OCI-M1 (cell line): Measurements from ENCODE around the gene ZNF628.
A peak's percentile ranks its signal among the peaks of the same experiment; 100 is the strongest.

ENCODE experiments used
- DNase-seq: peaks from one replicate; lab custom pipeline; 2025; lab: John Stamatoyannopoulos, UW

ZNF628 gene

DNA sequence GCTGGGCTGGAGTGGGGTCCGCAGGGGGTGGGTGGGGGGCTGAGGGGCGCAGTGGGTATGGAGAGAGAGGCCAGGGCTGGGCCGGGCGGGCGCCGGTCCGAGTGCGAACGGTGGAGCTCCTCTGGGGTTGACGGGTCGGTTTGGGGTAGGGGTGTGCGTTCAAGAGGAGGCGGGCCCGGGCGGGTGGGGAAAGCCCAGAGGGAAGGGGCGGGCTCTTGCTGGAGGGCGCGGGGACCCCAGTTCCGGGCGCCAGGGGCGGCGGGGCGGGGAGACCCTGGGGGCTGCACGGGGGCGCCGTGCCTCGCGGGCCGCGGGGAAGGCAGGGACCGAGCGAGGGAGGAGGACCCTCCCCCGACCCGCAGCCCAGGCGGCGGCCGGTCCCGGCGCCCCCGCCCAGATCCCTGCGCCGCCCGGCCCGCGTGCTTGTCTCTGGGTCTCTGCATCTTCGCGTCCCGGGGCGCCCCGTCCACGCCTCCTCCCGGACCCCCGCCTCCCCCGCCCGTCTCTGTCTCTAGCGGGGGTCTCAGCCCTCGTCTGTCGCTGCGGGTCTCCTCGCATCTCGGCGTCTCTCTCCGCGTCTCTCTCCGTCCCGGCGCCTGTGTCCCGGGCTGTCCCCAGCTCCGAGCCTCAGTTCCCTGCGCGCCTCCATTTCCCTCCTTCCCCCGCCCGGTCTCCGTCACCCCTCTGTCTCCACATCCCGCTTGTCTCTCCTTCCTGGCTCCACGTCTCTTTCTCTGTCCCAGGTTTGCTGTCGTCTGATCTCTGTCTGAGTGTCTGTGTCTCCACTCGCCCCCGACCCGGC lies 25.1 kb upstream of the ZNF628 start:
- no peak for DNase-seq

DNA sequence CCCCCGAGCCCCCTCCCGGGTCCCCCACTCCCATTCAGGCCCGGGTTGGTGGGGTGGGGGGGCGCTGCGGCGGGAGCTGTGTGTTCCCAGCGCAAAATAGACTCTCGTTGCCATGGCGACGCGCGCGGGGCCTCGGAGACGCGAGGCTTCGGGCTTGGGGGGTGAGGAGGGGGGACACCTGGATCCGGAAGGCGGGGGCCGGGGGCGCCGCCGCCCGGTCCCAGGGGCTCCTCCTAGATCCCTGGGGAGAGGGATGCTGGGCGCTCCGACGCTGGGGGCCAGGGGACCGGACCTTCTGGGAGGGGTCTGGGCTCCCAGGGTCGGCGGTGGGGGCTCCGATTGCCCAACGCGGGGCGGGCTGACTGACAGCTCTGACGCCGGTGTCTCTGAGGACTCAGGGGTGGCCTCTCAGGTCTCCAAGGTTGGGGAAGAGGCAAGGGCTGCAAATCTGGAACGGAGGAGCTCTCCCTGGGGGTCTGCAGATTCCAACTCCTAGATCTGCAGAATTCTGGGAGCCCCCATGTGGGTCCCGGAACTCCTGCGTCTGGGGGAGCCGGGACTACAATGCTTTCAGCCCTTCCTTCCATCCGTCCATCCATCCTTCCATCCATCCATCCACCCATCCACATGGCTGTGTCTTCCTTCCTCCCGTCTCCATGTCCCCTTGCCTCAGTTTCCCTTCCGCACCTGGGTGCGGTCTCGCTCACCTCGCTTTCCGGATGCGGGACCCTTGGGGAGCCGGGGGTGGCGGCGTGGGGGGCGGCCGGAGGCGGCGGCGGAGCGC lies 24.3 kb upstream of the ZNF628 start:
- DNase-seq, result no peak

DNA sequence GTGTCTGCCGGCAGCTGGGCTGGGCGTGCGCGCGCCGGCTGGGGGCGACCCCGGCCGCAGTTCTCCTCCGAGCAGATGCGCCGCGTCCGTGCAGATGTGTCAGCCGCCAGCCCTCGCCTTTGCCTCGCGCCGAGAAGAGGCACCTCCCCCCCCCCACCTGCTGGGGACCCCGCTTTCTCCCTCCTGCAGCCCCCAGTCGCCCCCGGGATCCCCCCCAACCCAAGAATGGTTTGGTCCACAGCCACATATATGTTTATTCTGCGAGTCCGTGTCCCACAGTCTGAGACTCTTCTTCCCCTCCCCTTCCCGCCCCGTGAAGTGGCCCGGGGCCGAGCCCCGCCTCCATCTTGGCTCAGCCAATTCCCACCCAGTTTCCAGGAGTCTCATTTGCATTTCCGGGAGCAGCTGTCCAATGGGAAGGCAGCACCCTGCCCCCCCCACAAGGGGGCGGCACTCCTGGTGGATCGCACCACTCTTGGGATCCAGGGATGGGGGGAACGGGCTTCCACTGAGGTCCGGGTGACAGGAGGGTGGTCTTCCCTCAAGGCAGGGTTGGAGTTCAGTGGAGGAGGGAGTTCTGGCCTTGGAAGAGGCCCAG lies 23.6 kb upstream of the ZNF628 start:
- DNase-seq, result peak; percentile 93

DNA sequence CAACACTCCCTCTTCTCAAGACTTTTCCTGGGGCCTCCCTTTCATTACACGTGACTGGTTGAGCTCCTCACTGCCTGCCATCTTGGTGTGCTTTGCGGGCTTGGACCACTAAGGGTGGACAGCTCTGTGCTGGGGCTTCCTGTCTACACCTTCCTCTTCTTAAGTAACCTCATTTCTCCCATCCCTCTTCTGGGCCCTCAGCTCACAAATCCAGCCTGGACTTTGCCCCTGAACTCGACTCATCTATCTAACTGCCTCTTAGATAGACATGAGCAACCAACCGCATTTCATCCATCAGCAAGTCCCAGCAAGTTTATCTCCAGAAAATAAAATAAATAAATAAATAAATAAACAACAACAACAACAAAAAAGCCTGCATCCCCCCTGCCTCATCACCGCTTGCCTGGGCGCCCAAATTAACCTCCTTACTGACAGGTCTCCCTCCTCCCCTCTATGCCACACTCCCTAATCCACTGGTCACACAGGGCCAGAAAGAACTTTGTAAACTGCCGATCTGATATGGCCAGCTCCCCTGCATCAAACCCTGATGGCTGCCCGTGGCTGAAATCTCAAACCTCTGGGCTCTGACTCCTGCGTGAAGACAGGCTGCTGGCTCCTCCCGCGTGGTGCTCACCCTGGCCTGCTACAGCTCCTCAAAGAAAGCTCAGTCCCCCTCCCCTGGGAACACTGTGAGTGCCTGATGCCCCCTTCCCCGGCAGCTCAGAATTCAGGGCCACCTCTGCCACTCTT lies 22.7 kb upstream of the ZNF628 start:
- no peak for DNase-seq

DNA sequence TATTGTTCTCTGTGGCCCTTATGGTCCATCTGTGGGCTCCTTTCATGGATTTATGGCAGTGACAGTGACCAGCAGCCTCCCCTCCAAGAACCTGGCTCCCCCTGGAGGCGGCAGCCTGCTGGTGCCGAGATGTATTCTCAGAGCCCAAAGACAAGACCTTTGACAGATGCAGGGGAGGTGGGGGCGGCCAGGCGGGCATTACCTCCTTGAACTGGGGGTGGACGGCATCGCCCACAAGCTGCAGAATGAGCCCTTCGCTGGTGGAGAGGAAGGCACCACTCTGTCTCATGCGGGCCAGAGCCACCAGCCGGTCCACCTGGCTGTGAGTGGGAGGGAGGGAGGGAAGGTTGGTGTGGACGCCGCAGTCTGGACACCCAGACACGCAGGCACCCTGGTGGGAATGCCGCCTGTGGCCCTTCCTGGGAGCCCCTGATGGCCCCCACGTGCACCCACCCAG lies 21.6 kb upstream of the ZNF628 start:
- DNase-seq, result peak; percentile 75

DNA sequence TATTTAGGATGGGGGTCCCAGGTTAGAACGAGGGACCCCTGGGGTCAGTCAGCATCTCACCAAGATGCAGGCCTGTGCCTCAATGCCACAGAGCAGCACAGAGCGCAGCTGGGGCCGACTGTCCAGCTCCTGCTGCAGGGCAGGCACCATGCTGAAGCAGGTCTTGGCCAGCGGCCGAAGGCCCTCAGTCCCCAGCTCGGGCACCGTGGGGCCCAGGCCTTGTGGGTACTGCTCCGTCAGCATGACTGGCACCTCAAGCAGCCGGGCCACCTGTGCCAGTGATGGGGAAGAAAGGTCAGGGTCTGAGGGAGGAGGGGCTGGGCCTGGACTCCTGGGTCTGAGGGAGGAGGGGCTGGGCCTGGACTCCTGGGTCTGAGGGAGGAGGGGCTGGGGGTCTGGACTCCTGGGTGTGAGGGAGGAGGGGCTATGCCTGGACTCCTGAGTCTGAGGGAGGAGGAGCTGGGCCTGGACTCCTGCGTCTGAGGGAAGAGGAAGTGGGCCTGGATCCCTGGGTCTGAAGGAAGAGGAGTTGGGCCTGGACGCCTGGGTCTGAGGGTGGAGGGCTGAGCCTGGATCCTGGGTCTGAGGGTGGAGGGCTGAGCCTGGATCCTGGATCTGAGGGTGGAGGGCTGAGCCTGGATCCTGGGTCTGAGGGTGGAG lies 20.7 kb upstream of the ZNF628 start:
- DNase-seq, result no peak

DNA sequence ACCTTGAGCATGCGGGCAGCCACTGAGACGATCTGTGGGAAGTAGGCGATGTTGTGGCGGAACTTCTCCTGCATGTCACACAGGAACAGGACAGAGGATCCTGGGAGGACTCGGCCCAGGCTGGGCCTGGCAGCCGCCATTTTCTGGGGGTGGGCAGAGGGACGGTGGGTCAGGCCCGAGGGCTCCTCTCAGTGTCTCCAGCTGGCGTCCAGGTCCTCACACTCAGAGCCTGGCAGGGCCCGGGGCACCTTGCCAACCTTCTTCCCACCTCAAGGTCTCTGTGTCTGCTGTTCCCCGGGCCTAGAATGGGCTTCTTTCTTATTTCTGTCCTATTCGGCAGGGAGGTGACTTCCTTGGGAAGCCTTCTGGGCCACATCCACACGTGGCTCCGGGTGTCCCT lies 20.1 kb upstream of the ZNF628 start:
- DNase-seq, result no peak

DNA sequence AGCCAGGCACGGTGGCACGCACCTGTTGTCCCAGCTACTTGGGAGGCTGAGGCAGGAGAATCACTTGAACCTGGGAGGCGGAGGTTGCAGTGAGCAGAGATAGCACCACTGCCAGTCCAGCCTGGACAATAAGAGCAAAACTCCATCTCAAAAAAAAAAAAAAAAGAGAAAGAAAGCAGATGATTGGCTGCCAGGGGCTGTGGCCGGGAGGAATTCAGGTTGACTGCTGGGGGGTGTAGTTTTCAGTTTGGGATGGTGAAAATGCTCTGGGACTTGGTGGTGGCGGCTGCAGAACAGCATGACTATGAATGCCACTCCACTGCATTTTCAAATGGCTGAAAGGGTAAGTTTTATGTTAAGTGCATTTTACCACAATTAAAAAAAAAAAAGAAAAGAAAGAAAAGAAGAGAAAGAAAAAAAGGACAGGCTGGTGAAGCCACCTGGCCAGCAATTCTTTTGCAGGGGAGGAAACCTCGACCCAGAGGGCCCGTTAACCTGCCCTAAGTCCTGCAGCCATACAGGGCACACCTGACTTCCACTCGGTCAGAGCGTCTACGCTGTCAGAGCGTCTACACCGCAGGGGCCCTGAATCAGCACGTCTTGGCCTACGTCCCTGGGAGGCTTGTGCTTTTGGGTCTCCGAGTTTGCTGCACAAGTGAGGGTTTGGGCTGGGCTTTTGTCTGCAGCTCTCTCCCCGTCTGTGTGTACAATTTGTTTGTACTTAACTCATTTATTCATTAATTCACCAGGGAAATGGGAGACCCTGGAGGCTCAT lies 18.5 kb upstream of the ZNF628 start:
- no peak for DNase-seq

DNA sequence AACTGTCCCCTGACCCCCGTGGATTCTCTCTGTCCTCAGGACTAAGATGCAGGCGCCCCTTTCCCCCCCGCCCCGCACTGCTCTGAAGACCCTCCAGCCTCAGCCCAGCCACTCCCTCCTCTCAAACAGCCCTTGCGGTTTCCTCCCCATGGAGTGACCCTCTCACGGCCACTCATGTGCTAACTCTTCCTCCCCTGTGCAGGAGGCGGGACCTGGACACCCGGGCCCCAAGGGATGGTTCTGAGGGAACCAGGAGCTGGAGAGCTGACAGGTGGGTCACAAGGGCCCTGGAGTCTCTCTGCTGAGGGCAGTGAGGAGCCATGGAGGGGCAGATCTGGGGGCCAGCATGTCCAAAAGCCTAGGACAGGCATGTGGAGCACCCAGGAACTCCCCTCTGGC lies 16.9 kb upstream of the ZNF628 start:
- no peak for DNase-seq

DNA sequence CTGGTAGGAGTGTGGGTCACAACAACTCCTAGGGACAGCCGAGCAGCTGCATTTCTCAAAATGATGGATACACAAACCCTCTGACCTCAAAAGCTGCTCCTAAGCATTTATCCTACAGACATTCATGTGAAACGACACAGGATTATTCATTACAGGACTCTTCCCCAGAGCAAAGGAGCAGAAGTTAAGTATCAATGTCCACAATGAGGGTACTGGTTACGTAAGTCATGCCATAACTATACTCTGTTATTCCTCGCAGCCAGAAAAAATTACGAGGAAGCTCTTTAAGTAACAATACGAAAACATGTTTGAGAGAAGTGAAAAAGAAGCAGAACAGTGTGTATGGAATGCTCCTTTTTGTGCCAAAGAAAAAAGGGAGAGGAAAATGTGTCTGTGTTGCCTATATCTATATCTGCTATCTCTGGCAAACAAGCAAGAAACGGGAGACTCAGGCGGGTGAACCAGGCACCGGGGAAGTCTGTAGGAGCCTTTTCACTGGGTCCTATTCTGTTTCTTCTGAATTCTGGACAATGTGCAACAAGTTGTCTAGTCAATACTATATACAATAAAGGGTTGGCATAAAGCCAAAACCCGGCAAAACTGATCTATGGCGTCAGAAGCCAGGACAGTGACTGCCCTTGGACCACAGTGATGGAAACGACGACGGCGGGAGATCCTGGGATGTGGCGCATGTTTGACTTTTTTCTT lies 16.3 kb upstream of the ZNF628 start:
- peak; percentile 34 for DNase-seq

DNA sequence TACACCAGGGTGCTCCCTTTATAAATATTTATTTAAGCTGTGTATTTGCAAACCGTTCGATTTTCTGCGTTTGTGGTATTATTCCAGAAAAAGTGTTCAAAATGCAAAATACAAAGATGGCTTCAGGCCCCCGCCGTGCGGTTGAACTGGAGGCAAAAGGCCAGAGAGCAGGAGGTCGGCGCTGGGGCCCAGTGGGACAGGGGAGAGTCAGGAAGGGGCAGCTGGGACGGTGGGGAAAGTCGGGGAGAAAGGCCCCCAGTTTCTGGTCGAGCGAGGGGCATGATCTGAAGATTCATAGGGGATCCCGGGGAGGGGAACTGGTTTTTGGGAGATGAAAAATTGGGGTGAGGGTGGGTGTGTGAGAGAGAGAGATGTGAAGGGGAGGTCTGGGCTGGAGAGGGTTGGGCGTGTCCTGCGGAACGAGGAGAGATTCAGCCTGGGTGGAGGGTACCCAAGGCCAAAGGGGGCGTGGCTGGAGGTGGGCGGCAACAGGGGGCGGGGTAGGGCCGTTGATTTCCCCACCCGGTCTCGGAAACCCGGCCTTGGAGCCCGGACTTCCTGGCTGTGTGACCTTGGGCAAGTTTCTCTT lies 15.7 kb upstream of the ZNF628 start:
- DNase-seq, result peak; percentile 77

DNA sequence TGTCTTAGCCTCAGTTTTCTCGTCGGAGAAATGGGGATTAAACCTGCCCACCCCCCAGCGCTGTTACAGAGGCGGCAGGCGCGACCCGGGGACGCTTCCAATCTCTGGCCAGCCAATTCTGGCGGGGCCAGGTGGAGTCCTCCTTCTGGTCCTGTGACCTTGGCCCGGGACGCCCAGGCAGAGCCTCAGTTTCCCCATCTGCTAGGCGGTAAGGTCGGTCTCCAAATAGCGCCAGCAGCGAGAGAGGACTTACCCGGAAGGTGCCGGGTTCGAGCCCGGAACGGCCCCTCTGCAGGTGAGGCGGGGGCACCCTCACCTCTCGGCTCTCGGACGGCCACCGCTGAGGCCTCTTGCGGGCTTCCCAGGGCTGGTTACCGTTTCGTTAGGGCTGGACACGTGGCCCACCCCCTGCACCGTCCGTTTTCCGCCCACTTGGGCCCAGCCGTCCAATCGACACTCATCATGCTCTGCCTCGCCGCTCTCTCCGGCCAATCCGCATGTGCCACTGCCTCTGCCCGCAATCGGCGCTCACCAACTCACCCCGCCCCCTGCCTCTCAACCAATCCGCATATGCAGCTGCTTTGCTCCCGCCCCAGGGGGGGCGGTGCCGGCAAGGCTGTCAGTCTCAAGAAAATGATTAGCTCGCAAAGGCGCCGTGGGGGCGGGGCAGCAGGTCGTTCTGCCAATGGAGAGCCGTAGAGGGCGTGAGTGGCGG lies 15.0 kb upstream of the ZNF628 start, which contains the start of gene ISOC2:
Gene ISOC2, minus strand, starts transcription at position 384 of the 715 bp plus-strand sequence. CDS start 5,156 bp downstream, outside the sequence.
- peak; percentile 100 for DNase-seq

DNA sequence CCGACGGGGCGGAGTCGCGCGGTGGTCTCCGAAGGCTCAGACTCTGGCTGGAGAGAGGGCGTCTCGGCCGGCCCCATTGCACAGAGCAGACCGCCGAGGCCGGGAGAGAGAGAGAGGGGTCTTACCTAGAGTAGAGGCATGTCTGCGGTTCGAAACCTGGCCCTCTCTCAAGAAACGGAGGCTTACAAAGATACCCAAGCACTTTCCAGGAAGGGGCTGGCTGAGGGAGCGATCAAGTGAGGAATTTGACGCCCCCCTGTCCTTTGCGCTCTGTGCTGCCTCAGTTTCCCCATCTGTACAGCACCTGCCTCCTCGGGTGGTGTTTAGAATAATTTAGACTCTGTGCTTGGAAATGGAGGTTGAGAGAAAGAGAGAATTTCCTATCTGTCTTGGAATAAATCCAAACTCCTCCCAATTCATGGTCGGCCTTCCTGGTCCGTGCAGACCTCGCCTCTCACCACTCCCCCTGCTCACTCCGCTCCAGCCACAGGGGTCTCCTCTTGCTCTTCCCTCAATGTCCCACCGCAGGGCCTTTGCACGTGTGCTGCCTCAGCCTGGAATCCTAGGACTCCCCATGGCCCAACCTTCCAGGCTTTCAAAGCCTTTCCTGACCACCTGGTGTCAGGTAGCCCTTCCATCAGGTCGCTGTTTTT lies 14.3 kb upstream of the ZNF628 start:
- DNase-seq, result peak; percentile 71

DNA sequence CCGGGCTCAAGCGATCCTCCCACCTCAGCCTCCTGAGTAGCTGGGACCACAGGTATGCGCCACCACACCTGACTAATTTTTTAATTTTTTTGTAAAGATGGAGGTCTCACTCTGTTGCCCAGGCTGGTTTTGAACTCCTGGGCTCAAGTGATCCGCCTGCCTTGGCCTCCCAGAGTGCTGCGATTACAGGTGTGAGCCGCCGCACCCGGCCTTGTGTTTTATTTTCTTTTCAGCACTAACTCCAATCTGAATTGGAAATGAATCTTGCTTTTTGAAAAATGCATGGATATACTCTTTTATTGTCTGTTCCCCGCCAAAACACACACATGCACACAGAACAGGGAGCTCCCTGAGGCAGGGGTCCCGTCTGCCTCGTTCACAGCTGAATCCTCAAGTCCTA lies 13.7 kb upstream of the ZNF628 start:
- DNase-seq, result no peak

DNA sequence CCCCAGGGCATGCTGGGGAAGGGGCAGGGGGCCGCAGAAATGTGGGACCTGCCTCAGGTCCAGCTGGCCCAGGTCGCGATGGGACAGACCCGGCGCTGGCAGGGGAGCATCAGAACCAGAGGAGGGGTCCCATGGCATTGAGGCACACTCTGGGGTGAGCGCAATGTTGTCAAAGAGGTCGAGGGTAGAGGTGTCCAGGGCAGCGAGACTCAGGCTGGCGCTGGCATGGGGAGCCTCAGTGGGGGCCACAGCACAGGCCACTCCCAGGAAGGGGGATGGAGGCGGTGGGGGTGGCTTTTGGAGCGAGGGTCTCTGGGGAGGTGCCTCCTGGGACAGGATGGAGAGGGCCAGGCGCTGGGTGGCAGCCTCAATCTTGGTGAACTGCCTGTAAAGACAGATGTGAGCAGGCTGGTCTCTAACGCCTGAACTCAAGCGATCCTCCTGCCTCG lies 12.8 kb upstream of the ZNF628 start:
- DNase-seq, result no peak

DNA sequence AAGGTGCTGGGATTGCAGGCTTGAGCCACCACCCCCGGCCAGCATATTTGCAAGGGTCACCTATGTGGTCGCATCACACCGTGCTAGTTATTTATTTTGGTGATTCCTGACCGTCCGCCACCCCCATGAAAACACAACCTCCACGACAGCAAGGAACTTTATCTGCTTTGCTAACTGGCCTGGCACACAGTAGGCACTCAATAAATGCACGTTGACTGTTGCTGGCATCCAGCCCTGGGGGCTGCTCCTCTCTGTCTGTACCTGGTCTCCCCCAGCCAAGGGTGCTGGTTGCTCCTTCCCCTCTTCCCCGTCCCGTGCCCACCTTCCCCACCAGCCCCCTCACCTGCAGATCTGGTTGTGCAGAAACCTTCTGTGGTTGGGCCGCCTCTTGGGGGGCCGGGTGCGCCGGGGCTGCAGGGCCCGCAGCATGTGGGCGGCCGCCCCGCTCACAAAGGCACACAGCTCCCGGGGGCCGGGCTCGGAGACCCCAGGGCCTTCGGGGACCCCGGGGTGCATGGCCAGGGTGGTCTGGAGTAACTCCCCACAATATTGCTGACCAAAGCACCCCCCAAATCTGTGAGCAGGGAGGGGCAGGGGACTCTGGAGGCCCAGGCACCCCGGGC lies 12.3 kb upstream of the ZNF628 start:
- DNase-seq, result no peak

DNA sequence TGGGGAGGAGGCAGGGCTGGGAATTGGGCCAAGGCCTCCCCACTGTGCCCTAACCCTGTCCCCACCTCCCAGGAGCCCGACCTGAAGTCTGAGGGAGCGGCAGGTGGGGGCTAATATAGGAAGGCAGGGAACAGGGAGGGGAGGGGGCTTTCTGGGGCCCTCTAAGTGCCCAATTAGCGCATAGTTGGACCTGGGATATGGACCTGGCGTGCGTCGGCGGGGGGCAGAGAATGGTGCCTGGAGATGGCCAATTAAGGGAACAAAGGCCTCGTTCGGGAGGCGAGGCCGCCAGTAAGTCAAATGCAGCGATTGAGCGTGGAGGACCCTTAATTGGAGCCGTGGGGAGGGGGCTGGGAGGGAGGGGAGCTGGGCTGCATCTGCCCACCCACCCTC lies 11.8 kb upstream of the ZNF628 start, which contains the start of gene C19orf85:
Gene C19orf85, minus strand, starts transcription at position 90 of the 393 bp plus-strand sequence. CDS start 197 bp downstream, outside the sequence.
- DNase-seq, result no peak
